Activated naive CD4-positive, alpha-beta T cell treated with anti-CD3 and anti-CD28 coated beads for 36 hours (primary cell): Measurements from ENCODE around the gene KPNA1. TPM values are rescaled to one million over a fixed set of nuclear protein-coding genes. Genes with fewer than 3 reads are reported as not detected.

Source experiments
- CTCF ChIA-PET: fragments of 350-600 bp; sonication (Branson Sonifier 250); formaldehyde crosslinking; loops from one replicate; lab custom pipeline; 2021; ENCODE audit warnings: antibody characterized with exemption; lab: Charles Lee
- DNase-seq: peaks from one replicate; pipeline ENCODE4 v3.0.0-alpha.2; 2020
- H3K27ac Mint-ChIP-seq: one replicate; pipeline ENCODE4 v1.8.0; 2021; ENCODE audit warnings: mild to moderate bottlenecking, mixed read lengths
- H3K27me3 Mint-ChIP-seq: one replicate; pipeline ENCODE4 v1.8.0; 2021; ENCODE audit warnings: low read depth, mixed read lengths
- H3K36me3 Mint-ChIP-seq: one replicate; pipeline ENCODE4 v1.8.0; 2021; ENCODE audit warnings: low read depth, mixed read lengths
- H3K4me1 Mint-ChIP-seq: one replicate; pipeline ENCODE4 v1.8.0; 2021; ENCODE audit warnings: low read depth, mixed read lengths
- H3K4me3 Mint-ChIP-seq: one replicate; pipeline ENCODE4 v1.8.0; 2021; ENCODE audit warnings: mild to moderate bottlenecking, moderate library complexity, mixed read lengths
- H3K9me3 Mint-ChIP-seq: one replicate; pipeline ENCODE4 v1.8.0; 2021; ENCODE audit warnings: mixed read lengths
- intact Hi-C: fragments of 100-400 bp; cut with micrococcal nuclease; formaldehyde crosslinking; loops from one replicate; pipeline ENCODE4 v1.15.1; 2023
- total RNA-seq, 2 experiments: library from RNA; stranded (reverse); gene quantifications; one replicate each; pipeline ENCODE4 v1.2.3, GENCODE V29; 2021

The KPNA1 gene
- total RNA-seq, 2 experiments from 2014 or later, result 45.6 to 45.8 TPM

DNA sequence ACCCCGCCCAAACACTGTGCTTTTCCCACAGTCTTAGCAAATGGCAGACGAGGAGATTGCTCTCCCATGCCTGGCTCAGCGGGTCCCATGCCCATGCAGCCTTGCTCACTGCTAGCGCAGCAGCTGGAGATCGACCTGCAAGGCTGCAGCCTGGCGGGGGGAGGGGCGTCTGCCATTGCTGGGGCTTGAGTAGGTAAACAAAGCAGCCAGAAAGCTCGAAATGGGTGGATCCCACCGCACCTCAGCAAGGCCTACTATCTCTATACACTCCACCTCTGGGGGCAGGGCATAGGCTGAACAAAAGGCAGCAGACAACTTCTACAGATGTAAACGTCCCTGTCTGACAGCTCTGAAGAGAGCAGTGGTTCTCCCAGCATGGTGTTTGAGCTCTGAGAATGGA lies 71.6 kb downstream of the KPNA1 start:
- Mint-ChIP-seq H3K4me1 (no peaks in the 10 kb centered on the region), H3K27ac (no peak overlapping the region), H3K36me3 (peaks cover 72% of the 10 kb centered on the region), H3K4me3 (no peak overlapping the region), H3K9me3 (peaks cover 6% of the 10 kb centered on the region), H3K27me3 (no peaks in the 10 kb centered on the region)
- no peak for DNase-seq
- CTCF ChIA-PET, result interaction anchor here (0.7 to 1.1 kb wide), 2 partner anchors 61 to 226 kb away, joined by 3 to 4 read pairs; partner anchors contain the start of gene MIX23
- intact Hi-C loops, result no loop called here

DNA sequence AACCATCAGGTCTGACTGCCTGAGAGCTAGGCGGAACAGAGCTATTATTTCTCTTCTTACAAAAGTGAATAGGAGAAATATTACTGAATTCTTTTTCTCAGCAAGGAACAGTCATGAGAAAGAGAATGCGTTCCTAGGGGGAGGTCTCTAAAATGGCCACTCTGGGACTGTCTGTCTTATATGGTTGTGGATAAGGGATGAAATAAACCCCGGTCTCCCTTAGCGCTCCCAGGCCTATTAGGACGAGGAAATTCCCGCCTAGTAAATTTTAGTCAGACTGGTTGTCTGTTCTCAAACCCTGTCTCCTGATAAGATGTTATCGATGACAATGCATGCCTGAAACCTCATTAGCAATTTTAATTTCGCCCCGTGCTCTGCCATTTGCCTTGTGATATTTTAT lies 78.8 kb downstream of the KPNA1 start:
- Mint-ChIP-seq H3K4me1 (no peaks in the 10 kb centered on the region), H3K9me3 (peaks cover 5% of the 10 kb centered on the region), H3K4me3 (no peak overlapping the region), H3K27me3 (no peaks in the 10 kb centered on the region), H3K27ac (no peak overlapping the region), H3K36me3 (peaks cover 65% of the 10 kb centered on the region)
- intact Hi-C loops, result no loop called here
- CTCF ChIA-PET, result no interaction called here
- no peak for DNase-seq

DNA sequence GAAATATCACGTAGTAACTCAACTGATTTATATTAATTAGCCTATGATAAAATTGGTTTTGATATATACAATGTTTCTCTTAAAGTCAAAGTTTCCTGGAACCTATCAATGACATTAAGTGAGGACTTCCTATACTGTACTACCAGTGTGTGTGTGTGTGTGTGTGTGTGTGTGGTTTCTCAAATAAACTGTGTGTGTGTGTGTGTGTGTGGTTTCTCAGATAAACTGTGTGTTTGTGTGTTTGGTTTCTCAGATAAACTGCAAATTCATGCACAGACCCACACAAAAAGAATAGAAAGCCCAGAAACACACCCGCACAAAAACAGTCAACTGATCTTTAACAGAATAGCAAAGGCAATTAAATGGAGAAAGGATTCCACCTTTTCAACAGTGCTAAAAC lies 84.4 kb downstream of the KPNA1 start:
- no peak for DNase-seq
- H3K9me3 Mint-ChIP-seq, result peaks cover 9% of the 10 kb centered on the region
- no peaks in the 10 kb centered on the region for H3K27me3 Mint-ChIP-seq
- H3K36me3 Mint-ChIP-seq, result peaks cover 65% of the 10 kb centered on the region
- H3K4me1 Mint-ChIP-seq, result peaks cover 19% of the 10 kb centered on the region
- no peak overlapping the region for H3K27ac Mint-ChIP-seq
- H3K4me3 Mint-ChIP-seq, result no peak overlapping the region
- intact Hi-C loops, result no loop called here
- CTCF ChIA-PET, result no interaction called here

DNA sequence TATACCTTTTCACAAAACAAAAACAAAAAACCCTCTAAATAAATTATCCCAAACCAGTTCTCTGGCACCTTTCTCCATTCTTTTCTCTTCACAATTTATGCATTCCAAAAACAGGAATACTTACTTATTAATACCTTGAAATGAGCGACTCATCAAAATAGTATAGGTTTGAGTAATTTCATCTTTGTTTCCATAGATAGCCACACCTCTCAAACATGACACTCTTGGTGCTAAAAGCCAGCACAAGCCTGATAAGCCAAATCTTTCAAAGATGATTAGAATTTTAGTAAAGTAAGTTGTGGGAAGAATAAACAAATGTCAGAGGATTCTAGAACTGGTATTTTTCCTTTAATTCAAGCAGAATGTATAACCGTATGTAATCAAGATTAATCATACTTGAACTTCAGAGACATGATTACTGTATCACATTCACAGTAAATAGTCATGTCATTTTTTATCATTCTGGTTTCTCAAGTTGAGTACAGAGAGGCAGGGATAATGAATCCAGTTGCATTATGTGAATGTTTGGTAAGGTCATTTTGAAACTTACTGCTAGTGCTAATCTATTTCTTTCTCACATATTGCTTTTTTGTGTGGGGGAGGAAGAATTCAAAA lies 86.8 kb downstream of the KPNA1 start:
- H3K27me3 Mint-ChIP-seq, result no peaks in the 10 kb centered on the region
- peaks cover 20% of the 10 kb centered on the region for H3K4me1 Mint-ChIP-seq
- H3K36me3 Mint-ChIP-seq, result peaks cover 59% of the 10 kb centered on the region
- CTCF ChIA-PET, result interaction anchor here (1.0 kb wide), 1 partner anchor 251 kb away, joined by 3 read pairs; no protein-coding TSS in a partner anchor
- H3K4me3 Mint-ChIP-seq, result no peak overlapping the region
- DNase-seq, result no peak
- H3K27ac Mint-ChIP-seq, result peak overlapping the region; percentile 63
- peaks cover 9% of the 10 kb centered on the region for H3K9me3 Mint-ChIP-seq
- intact Hi-C loops, result loop anchor here (1.0 kb wide), 4 partner anchors 12 to 182 kb away; partner anchors contain the start of gene WDR5B

DNA sequence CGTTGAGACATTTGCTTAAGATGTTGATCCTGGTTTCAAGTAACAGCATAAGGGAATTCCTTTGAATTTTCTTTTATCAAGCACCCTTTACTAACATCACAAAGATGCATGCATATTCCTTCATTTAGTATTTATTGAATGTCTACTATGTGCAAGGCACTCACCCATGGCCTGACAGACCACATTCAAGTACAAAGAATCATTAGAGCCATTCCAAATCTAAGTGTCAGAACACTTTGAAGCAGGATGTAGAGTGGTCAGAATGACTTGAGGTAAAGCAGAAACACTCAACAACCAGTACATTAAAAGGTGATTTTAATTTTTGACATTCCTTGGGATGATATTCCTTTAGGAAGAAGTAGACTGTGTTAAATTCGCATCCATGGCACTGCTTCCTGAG lies 92.9 kb downstream of the KPNA1 start:
- Mint-ChIP-seq H3K9me3 (no peaks in the 10 kb centered on the region), H3K4me3 (no peak overlapping the region), H3K27me3 (no peaks in the 10 kb centered on the region), H3K4me1 (peaks cover 10% of the 10 kb centered on the region), H3K27ac (no peak overlapping the region), H3K36me3 (peaks cover 34% of the 10 kb centered on the region)
- DNase-seq, result no peak
- CTCF ChIA-PET, result no interaction called here
- intact Hi-C loops, result no loop called here

DNA sequence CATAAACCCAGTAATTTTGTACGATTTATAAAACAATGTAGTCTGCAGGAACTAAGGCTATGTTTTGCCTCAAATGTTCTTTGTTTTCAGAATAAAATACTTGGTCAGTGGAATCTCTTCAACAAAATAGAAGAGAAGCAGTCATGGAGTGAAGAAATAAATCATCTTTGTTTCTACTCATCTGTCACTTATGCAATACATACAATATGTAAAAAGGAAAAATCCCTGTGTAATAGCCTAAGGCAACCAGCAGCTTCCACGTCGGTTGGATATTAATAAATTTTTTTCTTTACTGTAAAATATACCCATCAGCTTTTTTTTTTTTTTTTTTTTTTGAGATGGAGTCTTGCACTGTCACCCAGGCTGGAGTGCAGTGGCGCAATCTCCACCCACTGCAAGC lies 93.6 kb downstream of the KPNA1 start:
- intact Hi-C loops, result no loop called here
- no peak for DNase-seq
- Mint-ChIP-seq H3K4me3 (no peak overlapping the region), H3K27ac (no peak overlapping the region), H3K36me3 (peaks cover 27% of the 10 kb centered on the region), H3K4me1 (peaks cover 16% of the 10 kb centered on the region), H3K27me3 (no peaks in the 10 kb centered on the region), H3K9me3 (no peaks in the 10 kb centered on the region)
- CTCF ChIA-PET, result interaction anchor here (0.6 kb wide), 1 partner anchor 274 kb away, joined by 4 read pairs; no protein-coding TSS in a partner anchor

DNA sequence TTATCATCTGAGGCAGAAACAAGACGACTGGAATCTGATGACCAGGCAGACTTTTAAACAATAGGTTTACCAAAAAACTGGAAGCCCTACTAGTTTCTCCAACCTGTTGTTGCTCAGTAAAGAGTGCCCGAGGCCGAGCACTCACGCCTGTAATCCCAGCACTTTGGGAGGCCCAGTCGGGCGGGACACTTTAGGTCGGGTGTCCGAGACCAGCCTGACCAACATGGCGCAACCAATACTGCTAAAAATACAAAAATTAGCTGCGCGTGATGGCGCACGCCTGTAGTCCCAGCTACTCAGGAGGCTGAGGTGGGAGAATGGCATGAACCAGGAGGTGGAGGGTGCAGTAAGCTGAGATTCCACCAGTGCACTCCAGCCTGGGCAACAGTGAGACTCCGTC lies 97.8 kb downstream of the KPNA1 start:
- no peaks in the 10 kb centered on the region for H3K9me3 Mint-ChIP-seq
- peaks cover 23% of the 10 kb centered on the region for H3K36me3 Mint-ChIP-seq
- no peaks in the 10 kb centered on the region for H3K27me3 Mint-ChIP-seq
- DNase-seq, result no peak
- peak overlapping the region; percentile 98 for H3K27ac Mint-ChIP-seq
- CTCF ChIA-PET, result interaction anchor here (1.1 kb wide), 1 partner anchor 263 kb away, joined by 6 read pairs; the partner anchor contains the start of gene PARP14
- peaks cover 48% of the 10 kb centered on the region for H3K4me1 Mint-ChIP-seq
- peak overlapping the region; percentile 95 for H3K4me3 Mint-ChIP-seq
- intact Hi-C loops, result loop anchor here (1.0 to 5.0 kb wide), 14 partner anchors 11 to 1168 kb away; partner anchors contain the start of genes DTX3L, FAM162A, GOLGB1 and HACD2

DNA sequence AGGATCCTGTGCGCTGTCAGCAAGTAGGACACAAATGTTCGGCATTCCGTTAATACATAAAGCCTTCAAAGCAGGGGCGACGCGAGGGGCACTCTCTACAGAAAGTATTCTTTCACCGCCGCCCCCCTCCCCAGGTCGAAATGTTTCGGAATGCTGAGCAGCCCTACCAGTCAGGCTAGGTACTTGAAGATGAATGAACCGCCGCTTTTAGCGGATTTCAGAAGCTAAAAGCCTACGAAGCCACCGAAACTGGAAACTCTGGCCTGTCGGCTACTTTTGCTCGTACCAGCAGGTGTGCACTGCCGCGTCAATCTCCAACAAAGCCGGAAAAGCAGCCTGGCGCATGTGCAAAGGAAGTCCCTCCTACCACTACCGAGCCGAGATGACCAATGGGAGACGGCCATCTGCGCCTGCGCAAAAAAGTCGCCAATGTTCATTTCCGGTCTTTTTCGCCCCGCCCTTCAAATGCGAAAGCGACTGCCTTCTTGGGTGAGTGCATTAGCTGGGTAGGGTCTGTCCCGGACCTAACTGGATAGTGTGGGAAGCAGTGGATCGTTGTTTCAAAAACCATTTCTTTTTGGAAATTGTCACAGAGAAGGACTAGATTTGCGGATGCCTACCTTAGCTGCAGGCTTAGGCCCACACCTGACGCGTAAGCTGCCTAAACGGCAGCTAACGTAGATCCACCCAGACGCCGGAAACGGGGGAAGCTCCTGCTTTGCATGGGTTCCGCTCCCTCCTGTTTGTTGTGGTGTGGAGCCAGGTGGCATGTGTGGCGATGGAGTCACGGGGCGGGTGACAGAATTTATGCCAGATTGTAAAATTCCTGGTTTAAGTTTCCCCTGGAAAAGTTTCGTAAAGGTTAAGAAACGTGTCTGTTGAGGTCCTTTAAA lies 98.7 kb downstream of the KPNA1 start, which contains the start of gene WDR5B:
WDR5B (minus strand) TSS at position 301 of the 893 bp plus-strand sequence. CDS start 534 bp downstream, outside the sequence.
- peak within 1 kb of the TSS; percentile 98 for H3K27ac Mint-ChIP-seq
- intact Hi-C loops, result loop anchor here (1.0 to 5.0 kb wide), 14 partner anchors 12 to 1169 kb away; partner anchors contain the start of genes DTX3L, FAM162A, GOLGB1 and HACD2
- H3K9me3 Mint-ChIP-seq, result no peaks in the 10 kb centered on the region
- H3K27me3 Mint-ChIP-seq, result no peaks in the 10 kb centered on the region
- peaks cover 19% of the 10 kb centered on the region for H3K36me3 Mint-ChIP-seq
- H3K4me3 Mint-ChIP-seq, result peak within 1 kb of the TSS; percentile 95
- CTCF ChIA-PET, result interaction anchor here (0.6 to 1.7 kb wide), 7 partner anchors 9 to 264 kb away, joined by 3 to 10 read pairs (median 4); partner anchors contain the start of genes FAM162A and PARP14
- H3K4me1 Mint-ChIP-seq, result peaks cover 50% of the 10 kb centered on the region
- peak; percentile 99 for DNase-seq

DNA sequence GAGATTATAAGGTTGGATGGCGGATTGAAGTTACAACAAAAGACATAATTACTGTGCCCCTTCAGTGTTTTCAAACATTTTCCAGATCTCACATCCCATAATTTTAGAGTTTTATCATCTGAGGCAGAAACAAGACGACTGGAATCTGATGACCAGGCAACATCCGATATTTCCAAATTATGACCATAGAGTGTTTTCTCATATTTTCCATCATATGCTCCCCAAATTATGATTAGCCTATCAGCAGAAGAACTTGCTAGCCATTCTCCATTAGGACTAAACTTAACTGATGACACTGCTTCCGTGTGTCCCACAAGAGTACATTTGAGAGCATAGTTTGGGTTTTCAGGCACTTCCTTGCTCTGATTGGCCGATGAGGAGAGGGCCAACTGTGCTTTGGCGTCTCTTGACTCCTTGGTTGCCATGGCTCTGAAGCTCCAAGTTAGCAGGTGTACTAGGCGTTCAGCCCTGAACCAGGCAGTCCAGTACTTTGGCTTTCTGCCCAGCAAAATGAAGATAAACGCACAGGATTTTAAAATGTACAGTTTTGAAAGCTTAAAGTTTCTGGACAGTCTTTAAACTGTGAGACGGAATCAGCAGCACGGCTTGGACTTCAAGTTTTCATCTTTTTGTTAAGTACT lies 99.5 kb downstream of the KPNA1 start:
- peak overlapping the region; percentile 95 for H3K4me3 Mint-ChIP-seq
- CTCF ChIA-PET, result interaction anchor here (0.6 to 1.7 kb wide), 6 partner anchors 9 to 144 kb away, joined by 3 to 10 read pairs (median 4); partner anchors contain the start of gene FAM162A
- H3K9me3 Mint-ChIP-seq, result no peaks in the 10 kb centered on the region
- no peaks in the 10 kb centered on the region for H3K27me3 Mint-ChIP-seq
- intact Hi-C loops, result loop anchor here (5.0 kb wide), 2 partner anchors 268 to 787 kb away; partner anchors contain the start of gene SEC22A
- H3K36me3 Mint-ChIP-seq, result peaks cover 17% of the 10 kb centered on the region
- H3K4me1 Mint-ChIP-seq, result peaks cover 56% of the 10 kb centered on the region
- DNase-seq, result peak; percentile 62
- peak overlapping the region; percentile 98 for H3K27ac Mint-ChIP-seq

DNA sequence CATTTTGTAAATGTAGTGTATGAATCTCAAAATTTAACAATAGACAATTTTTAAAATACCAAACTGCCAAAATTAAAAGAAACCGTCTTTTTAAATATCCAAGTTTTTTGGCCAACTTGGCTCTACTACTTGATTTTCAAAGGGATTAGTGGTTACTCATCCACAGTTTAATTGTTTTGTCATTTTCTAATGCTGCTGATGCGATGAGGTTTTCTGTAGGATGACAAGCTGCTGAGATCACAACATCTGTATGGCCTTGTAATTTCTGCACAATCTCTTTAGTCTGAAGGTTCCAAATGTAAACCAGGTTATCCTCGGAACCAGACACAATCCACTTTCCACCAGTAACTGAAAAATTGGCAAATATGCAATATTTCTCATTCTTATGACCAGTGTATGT lies 100.3 kb downstream of the KPNA1 start:
- Mint-ChIP-seq H3K27ac (peak overlapping the region; percentile 98), H3K36me3 (peaks cover 21% of the 10 kb centered on the region), H3K4me1 (peaks cover 60% of the 10 kb centered on the region), H3K27me3 (no peaks in the 10 kb centered on the region), H3K4me3 (peak overlapping the region; percentile 95), H3K9me3 (no peaks in the 10 kb centered on the region)
- CTCF ChIA-PET, result interaction anchor here (1.0 to 1.7 kb wide), 2 partner anchors 21 to 30 kb away, joined by 4 to 10 read pairs; partner anchors contain the start of gene FAM162A
- intact Hi-C loops, result no loop called here
- no peak for DNase-seq

DNA sequence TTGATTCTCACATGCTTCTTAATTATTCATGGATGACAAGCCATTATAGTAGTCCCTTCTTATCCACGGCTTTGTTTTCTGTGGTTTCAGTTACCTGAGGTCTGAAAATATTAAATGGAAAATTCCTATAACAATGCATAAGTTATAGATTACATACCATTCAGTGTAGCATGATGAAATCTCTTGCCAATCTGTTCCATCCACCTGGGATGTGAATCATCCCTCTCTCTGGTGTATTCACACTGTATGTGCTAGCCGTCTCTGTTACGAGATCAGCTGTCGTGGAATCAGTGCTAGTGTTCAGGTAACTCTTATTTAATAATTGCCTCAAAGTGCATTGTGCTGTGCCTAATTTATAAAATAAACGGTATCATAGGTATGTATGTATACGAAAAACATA lies 104.1 kb downstream of the KPNA1 start:
- CTCF ChIA-PET, result interaction anchor here (1.5 kb wide), 1 partner anchor 17 kb away, joined by 5 read pairs; no protein-coding TSS in a partner anchor
- DNase-seq, result peak; percentile 21
- Mint-ChIP-seq H3K27ac (peak overlapping the region; percentile 74), H3K27me3 (no peaks in the 10 kb centered on the region), H3K4me3 (no peak overlapping the region), H3K4me1 (peaks cover 60% of the 10 kb centered on the region), H3K36me3 (peaks cover 28% of the 10 kb centered on the region), H3K9me3 (no peaks in the 10 kb centered on the region)
- intact Hi-C loops, result no loop called here
